B cell (primary cell): Measurements from ENCODE around the gene BLM.

Experiments used
- CTCF ChIP-seq: fragments of 200-600 bp; IDR thresholded peaks from one replicate; pipeline ENCODE4 v1.8.0; 2022; ENCODE audit warnings: antibody characterized with exemption, mild to moderate bottlenecking
- EZH2 ChIP-seq: IDR thresholded peaks from 2 replicates; pipeline ENCODE4 v1.6.1; 2012; ENCODE audit warnings: borderline replicate concordance, low read depth, mild to moderate bottlenecking, moderate library complexity, low read length; ENCODE audit not compliant: insufficient read depth, poor library complexity, severe bottlenecking

- TF ChIP-seq CTCF (peak; percentile 30), EZH2 (no peak)
These were observed at the start of gene BLM for GRCh38 chr15:90716976-90717821.
